Measurements from ENCODE around the gene TXNL1.

GRCh38 chr18:56676639-56677038, 38.2 kb upstream of the TXNL1 start:
- TF ChIP-seq, protein P1, sequence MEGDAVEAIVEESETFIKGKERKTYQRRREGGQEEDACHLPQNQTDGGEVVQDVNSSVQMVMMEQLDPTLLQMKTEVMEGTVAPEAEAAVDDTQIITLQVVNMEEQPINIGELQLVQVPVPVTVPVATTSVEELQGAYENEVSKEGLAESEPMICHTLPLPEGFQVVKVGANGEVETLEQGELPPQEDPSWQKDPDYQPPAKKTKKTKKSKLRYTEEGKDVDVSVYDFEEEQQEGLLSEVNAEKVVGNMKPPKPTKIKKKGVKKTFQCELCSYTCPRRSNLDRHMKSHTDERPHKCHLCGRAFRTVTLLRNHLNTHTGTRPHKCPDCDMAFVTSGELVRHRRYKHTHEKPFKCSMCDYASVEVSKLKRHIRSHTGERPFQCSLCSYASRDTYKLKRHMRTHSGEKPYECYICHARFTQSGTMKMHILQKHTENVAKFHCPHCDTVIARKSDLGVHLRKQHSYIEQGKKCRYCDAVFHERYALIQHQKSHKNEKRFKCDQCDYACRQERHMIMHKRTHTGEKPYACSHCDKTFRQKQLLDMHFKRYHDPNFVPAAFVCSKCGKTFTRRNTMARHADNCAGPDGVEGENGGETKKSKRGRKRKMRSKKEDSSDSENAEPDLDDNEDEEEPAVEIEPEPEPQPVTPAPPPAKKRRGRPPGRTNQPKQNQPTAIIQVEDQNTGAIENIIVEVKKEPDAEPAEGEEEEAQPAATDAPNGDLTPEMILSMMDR (conservative IDR thresholded peaks at IDR 0.05; ENCODE audit: low read depth, low read length): no peak
- TF ChIP-seq EZH2 (IDR thresholded peaks at IDR 0.05; ENCODE audit: borderline replicate concordance, low read depth, low read length, poor library complexity, severe bottlenecking): no peak
